ENCODE data around the gene PDE1C. TPM values are rescaled to one million over a fixed set of nuclear protein-coding genes. Genes with fewer than 3 reads are reported as not detected.

Gene PDE1C
- total RNA-seq, 1 donor from 2014 or later, result 54.6 TPM

GRCh38 chr7:31860925-31861324 is 209.3 kb downstream of the PDE1C start:
- no peak for TF ChIP-seq CTCF (IDR thresholded peaks at IDR 0.05)
- DNase-seq (ENCODE audit: low spot score), result no peak
- no peaks in the 10 kb centered on the region for H3K27me3 Mint-ChIP-seq (ENCODE audit: low read depth)
- no peaks in the 10 kb centered on the region for H3K9me3 Mint-ChIP-seq (ENCODE audit: low read depth)
- no peak overlapping the region for H3K4me3 Mint-ChIP-seq (ENCODE audit: unreplicated experiment)
- H3K27ac Mint-ChIP-seq (ENCODE audit: unreplicated experiment), result no peak overlapping the region
- peaks cover 6% of the 10 kb centered on the region for H3K36me3 Mint-ChIP-seq (ENCODE audit: low read depth)
- peaks cover 6% of the 10 kb centered on the region for H3K4me1 Mint-ChIP-seq (ENCODE audit: low read depth)

GRCh38 chr7:31858055-31858454 is 212.2 kb downstream of the PDE1C start:
- TF ChIP-seq CTCF (IDR thresholded peaks at IDR 0.05), result no peak
- H3K4me3 Mint-ChIP-seq (ENCODE audit: unreplicated experiment), result no peak overlapping the region
- peaks cover 8% of the 10 kb centered on the region for H3K36me3 Mint-ChIP-seq (ENCODE audit: low read depth)
- DNase-seq (ENCODE audit: low spot score), result no peak
- peaks cover 5% of the 10 kb centered on the region for H3K4me1 Mint-ChIP-seq (ENCODE audit: low read depth)
- no peaks in the 10 kb centered on the region for H3K9me3 Mint-ChIP-seq (ENCODE audit: low read depth)
- no peak overlapping the region for H3K27ac Mint-ChIP-seq (ENCODE audit: unreplicated experiment)
- H3K27me3 Mint-ChIP-seq (ENCODE audit: low read depth), result no peaks in the 10 kb centered on the region

- no peaks in the 10 kb centered on the region for H3K9me3 Mint-ChIP-seq (ENCODE audit: low read depth)
- TF ChIP-seq CTCF (IDR thresholded peaks at IDR 0.05), result no peak
- H3K36me3 Mint-ChIP-seq (ENCODE audit: low read depth), result peaks cover 8% of the 10 kb centered on the region
- DNase-seq (ENCODE audit: low spot score), result no peak
- H3K27me3 Mint-ChIP-seq (ENCODE audit: low read depth), result no peaks in the 10 kb centered on the region
- no peak overlapping the region for H3K4me3 Mint-ChIP-seq (ENCODE audit: unreplicated experiment)
- peaks cover 4% of the 10 kb centered on the region for H3K4me1 Mint-ChIP-seq (ENCODE audit: low read depth)
- H3K27ac Mint-ChIP-seq (ENCODE audit: unreplicated experiment), result no peak overlapping the region
Observed at GRCh38 chr7:31857172-31857571, 213.0 kb downstream of the PDE1C start.

GRCh38 chr7:31856337-31856736 is 213.9 kb downstream of the PDE1C start:
- no peaks in the 10 kb centered on the region for H3K9me3 Mint-ChIP-seq (ENCODE audit: low read depth)
- H3K27me3 Mint-ChIP-seq (ENCODE audit: low read depth), result no peaks in the 10 kb centered on the region
- no peaks in the 10 kb centered on the region for H3K4me1 Mint-ChIP-seq (ENCODE audit: low read depth)
- peaks cover 9% of the 10 kb centered on the region for H3K36me3 Mint-ChIP-seq (ENCODE audit: low read depth)
- no peak for DNase-seq (ENCODE audit: low spot score)
- no peak overlapping the region for H3K4me3 Mint-ChIP-seq (ENCODE audit: unreplicated experiment)
- H3K27ac Mint-ChIP-seq (ENCODE audit: unreplicated experiment), result no peak overlapping the region
- no peak for TF ChIP-seq CTCF (IDR thresholded peaks at IDR 0.05)

GRCh38 chr7:31855530-31855929 is 214.7 kb downstream of the PDE1C start:
- DNase-seq (ENCODE audit: low spot score), result no peak
- Mint-ChIP-seq H3K9me3 (ENCODE audit: low read depth) (no peaks in the 10 kb centered on the region), H3K36me3 (ENCODE audit: low read depth) (peaks cover 5% of the 10 kb centered on the region), H3K4me1 (ENCODE audit: low read depth) (no peaks in the 10 kb centered on the region), H3K27ac (ENCODE audit: unreplicated experiment) (no peak overlapping the region), H3K27me3 (ENCODE audit: low read depth) (no peaks in the 10 kb centered on the region), H3K4me3 (ENCODE audit: unreplicated experiment) (no peak overlapping the region)
- no peak for TF ChIP-seq CTCF (IDR thresholded peaks at IDR 0.05)
